ENCODE measurements around the gene UBTF.
A peak's percentile ranks its signal among the peaks of the same experiment; 100 is the strongest.
"Not testable (repeated sequence)": the region's sequence is repeated elsewhere in the genome, so short reads cannot be mapped to it uniquely, and the experiment has no call there.

The UBTF gene

DNA sequence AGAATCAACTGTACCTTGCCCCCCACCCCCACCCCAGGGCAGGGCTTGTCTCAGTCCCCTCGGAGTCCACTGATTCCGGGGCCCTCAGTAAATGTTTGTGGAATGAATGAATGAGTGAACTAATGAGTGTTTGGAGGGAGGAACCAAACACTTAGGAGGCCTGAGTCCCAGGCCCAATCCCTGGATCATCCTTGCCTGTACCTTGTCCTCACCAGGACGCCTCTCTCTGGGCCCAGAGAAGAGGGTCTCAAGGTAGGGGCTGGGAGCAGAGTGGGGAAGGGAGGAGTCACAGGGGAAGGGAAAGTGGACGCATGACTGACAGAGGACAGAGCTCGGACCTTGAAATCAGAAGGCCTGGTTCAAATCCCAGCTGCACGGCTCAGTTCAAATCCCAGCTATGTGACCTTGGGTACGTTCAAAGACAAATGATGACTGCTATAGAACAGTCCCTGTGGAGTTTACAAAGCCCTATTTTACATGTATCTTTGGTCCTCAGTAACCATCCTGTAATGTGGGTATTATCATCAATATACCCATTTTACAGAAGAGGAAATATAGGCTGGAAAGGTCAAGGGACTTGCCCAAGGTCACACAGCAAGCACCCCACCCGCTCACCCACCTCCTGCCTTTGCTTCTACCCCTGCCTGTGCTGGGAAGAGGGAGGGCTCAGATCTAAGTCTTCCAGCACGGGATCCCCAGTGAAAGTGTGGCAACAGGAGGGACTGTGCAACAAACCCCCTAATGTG, 30.2 kb upstream of the UBTF start:
- TF ChIP-seq POLR2A (IDR thresholded peaks at IDR 0.05; ENCODE audit: extremely low read depth, insufficient read length) (no peak), MYC (IDR thresholded peaks at IDR 0.05; ENCODE audit: low read depth, low read length) (no peak), CTCF (IDR thresholded peaks at IDR 0.05; ENCODE audit: low read depth, low read length) (no peak), MAX (IDR thresholded peaks at IDR 0.05; ENCODE audit: low read depth, low read length) (no peak)
- DNase-seq (ENCODE audit: low read depth), result no peak
- H3K4me3 ChIP-seq (ENCODE audit: low read depth, low read length), result no peak overlapping the region

- DNase-seq (ENCODE audit: low read depth), result no peak
- TF ChIP-seq CTCF (IDR thresholded peaks at IDR 0.05; ENCODE audit: low read depth, low read length) (no peak), MYC (IDR thresholded peaks at IDR 0.05; ENCODE audit: low read depth, low read length) (no peak), MAX (IDR thresholded peaks at IDR 0.05; ENCODE audit: low read depth, low read length) (no peak), POLR2A (IDR thresholded peaks at IDR 0.05; ENCODE audit: extremely low read depth, insufficient read length) (no peak)
- no peak overlapping the region for H3K4me3 ChIP-seq (ENCODE audit: low read depth, low read length)
Observed at GRCh38 chr17:44247876-44248736, 28.6 kb upstream of the UBTF start.

DNA sequence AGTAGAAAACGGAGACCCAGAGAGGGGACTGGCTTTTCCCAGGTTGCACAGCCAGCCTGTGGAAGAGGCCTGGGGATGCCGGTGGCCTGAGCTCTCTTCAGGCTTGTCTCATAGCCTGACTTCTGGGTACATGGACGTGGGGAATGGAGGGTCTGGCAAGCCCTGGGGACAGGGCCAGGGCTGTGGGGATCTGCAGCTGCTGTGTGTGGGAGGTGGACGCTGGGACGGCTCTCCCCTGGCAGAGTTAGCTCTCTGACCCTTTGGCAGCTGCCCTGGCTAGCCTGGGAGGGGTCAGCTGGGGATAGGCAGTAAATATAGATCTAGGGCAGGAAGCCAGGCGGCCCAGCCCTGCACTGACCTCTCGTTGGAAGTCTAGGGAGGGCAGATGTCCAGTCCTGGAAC, 28.0 kb upstream of the UBTF start:
- no peak overlapping the region for H3K4me3 ChIP-seq (ENCODE audit: low read depth, low read length)
- no peak for DNase-seq (ENCODE audit: low read depth)
- no peak for TF ChIP-seq POLR2A (IDR thresholded peaks at IDR 0.05; ENCODE audit: extremely low read depth, insufficient read length)
- no peak for TF ChIP-seq MYC (IDR thresholded peaks at IDR 0.05; ENCODE audit: low read depth, low read length)

DNA sequence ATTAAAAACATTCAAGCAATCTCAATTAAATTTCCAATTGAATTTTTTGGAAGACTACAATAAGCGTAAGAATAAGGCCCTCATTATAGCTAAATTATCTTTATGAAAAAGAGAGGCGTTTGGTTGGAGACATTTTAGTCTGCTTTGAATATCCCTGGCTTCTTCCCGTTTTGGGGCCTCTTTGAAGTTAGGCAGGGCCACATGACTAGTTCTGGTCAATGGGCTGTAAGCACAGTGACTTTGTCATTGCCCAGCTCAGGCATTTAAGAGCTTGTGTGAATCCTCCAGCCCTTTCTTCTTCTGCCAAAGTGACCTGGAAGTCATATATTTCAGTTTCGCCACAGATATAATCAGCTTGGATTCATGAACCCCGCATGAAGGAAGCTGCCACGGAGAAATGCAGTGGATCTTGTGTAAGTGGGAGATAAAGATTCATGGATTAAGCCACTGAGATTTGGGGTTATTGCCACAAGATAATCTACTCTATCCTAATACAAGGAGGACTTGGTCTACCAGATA, 21.7 kb upstream of the UBTF start:
- H3K4me3 ChIP-seq (ENCODE audit: low read depth, low read length), result no peak overlapping the region
- DNase-seq (ENCODE audit: low read depth), result peak; percentile 34
- no peak for TF ChIP-seq MAX (IDR thresholded peaks at IDR 0.05; ENCODE audit: low read depth, low read length)
- no peak for TF ChIP-seq CTCF (IDR thresholded peaks at IDR 0.05; ENCODE audit: low read depth, low read length)
- TF ChIP-seq POLR2A (IDR thresholded peaks at IDR 0.05; ENCODE audit: extremely low read depth, insufficient read length), result no peak
- no peak for TF ChIP-seq MYC (IDR thresholded peaks at IDR 0.05; ENCODE audit: low read depth, low read length)

GRCh38 chr17:44237886-44238285, 18.4 kb upstream of the UBTF start:
- DNase-seq (ENCODE audit: low read depth); H3K4me3 ChIP-seq (ENCODE audit: low read depth, low read length): not testable (repeated sequence)

GRCh38 chr17:44236444-44236991, 17.0 kb upstream of the UBTF start:
- TF ChIP-seq POLR2A (IDR thresholded peaks at IDR 0.05; ENCODE audit: extremely low read depth, insufficient read length), result no peak
- TF ChIP-seq MYC (IDR thresholded peaks at IDR 0.05; ENCODE audit: low read depth, low read length), result no peak
- no peak for TF ChIP-seq CTCF (IDR thresholded peaks at IDR 0.05; ENCODE audit: low read depth, low read length)
- DNase-seq (ENCODE audit: low read depth), result no peak
- no peak overlapping the region for H3K4me3 ChIP-seq (ENCODE audit: low read depth, low read length)

Data from NB4 (cell line).